Measurements from ENCODE around the gene SEMA4D. TPM values are rescaled to one million over a fixed set of nuclear protein-coding genes. Genes with fewer than 3 reads are reported as not detected.
A peak's percentile ranks its signal among the peaks of the same experiment; 100 is the strongest.

SEMA4D gene
- total RNA-seq, 1 experiment from 2014 or later = 0.37 TPM

GRCh38 chr9:89434636-89435035, 63.3 kb downstream of the SEMA4D start:
- peaks cover 7% of the 10 kb centered on the region for H3K4me1 ChIP-seq (replicated peaks)
- H3K4me3 ChIP-seq = no peak overlapping the region
- no peaks in the 10 kb centered on the region for H3K36me3 ChIP-seq
- no peaks in the 10 kb centered on the region for H3K27me3 ChIP-seq (replicated peaks)
- no peak for DNase-seq (ENCODE audit: low read depth in 1 of 2, low spot score in 2 of 2)
- H3K9me3 ChIP-seq (replicated peaks) = no peaks in the 10 kb centered on the region
- H3K27ac ChIP-seq = no peak overlapping the region

- H3K27me3 ChIP-seq (replicated peaks) = no peaks in the 10 kb centered on the region
- H3K27ac ChIP-seq = no peak overlapping the region
- H3K4me3 ChIP-seq = no peak overlapping the region
- H3K36me3 ChIP-seq = no peaks in the 10 kb centered on the region
- H3K9me3 ChIP-seq (replicated peaks) = no peaks in the 10 kb centered on the region
- peak; percentile 10 to 61 for DNase-seq (ENCODE audit: low read depth in 1 of 2, low spot score in 2 of 2)
- peaks cover 7% of the 10 kb centered on the region for H3K4me1 ChIP-seq (replicated peaks)
Measured at GRCh38 chr9:89433826-89434225, 64.1 kb downstream of the SEMA4D start.

GRCh38 chr9:89432986-89433530, 64.9 kb downstream of the SEMA4D start:
- no peaks in the 10 kb centered on the region for H3K36me3 ChIP-seq
- no peak overlapping the region for H3K27ac ChIP-seq
- H3K9me3 ChIP-seq (replicated peaks) = no peaks in the 10 kb centered on the region
- no peak for DNase-seq (ENCODE audit: low read depth in 1 of 2, low spot score in 2 of 2)
- no peaks in the 10 kb centered on the region for H3K27me3 ChIP-seq (replicated peaks)
- H3K4me3 ChIP-seq = no peak overlapping the region
- peaks cover 7% of the 10 kb centered on the region for H3K4me1 ChIP-seq (replicated peaks)

GRCh38 chr9:89431930-89432725, 65.8 kb downstream of the SEMA4D start:
- DNase-seq (ENCODE audit: low read depth in 1 of 2, low spot score in 2 of 2) = no peak
- H3K27ac ChIP-seq = no peak overlapping the region
- H3K9me3 ChIP-seq (replicated peaks) = no peaks in the 10 kb centered on the region
- no peaks in the 10 kb centered on the region for H3K36me3 ChIP-seq
- peaks cover 15% of the 10 kb centered on the region for H3K4me1 ChIP-seq (replicated peaks)
- no peaks in the 10 kb centered on the region for H3K27me3 ChIP-seq (replicated peaks)
- H3K4me3 ChIP-seq = no peak overlapping the region

GRCh38 chr9:89430995-89431394, 66.9 kb downstream of the SEMA4D start:
- no peak for DNase-seq (ENCODE audit: low read depth in 1 of 2, low spot score in 2 of 2)
- Histone ChIP-seq H3K27me3 (replicated peaks) (no peaks in the 10 kb centered on the region), H3K36me3 (no peaks in the 10 kb centered on the region), H3K9me3 (replicated peaks) (no peaks in the 10 kb centered on the region), H3K27ac (no peak overlapping the region), H3K4me1 (replicated peaks) (peaks cover 24% of the 10 kb centered on the region), H3K4me3 (no peak overlapping the region)

- H3K9me3 ChIP-seq (replicated peaks) = no peaks in the 10 kb centered on the region
- no peak overlapping the region for H3K4me3 ChIP-seq
- no peak for DNase-seq (ENCODE audit: low read depth in 1 of 2, low spot score in 2 of 2)
- H3K4me1 ChIP-seq (replicated peaks) = peaks cover 34% of the 10 kb centered on the region
- H3K27ac ChIP-seq = no peak overlapping the region
- H3K27me3 ChIP-seq (replicated peaks) = no peaks in the 10 kb centered on the region
- no peaks in the 10 kb centered on the region for H3K36me3 ChIP-seq
Measured at GRCh38 chr9:89428901-89429890, 68.7 kb downstream of the SEMA4D start.

- Histone ChIP-seq H3K4me1 (replicated peaks) (peaks cover 27% of the 10 kb centered on the region), H3K9me3 (replicated peaks) (no peaks in the 10 kb centered on the region), H3K36me3 (no peaks in the 10 kb centered on the region), H3K27me3 (replicated peaks) (no peaks in the 10 kb centered on the region), H3K27ac (no peak overlapping the region), H3K4me3 (no peak overlapping the region)
- DNase-seq (ENCODE audit: low read depth in 1 of 2, low spot score in 2 of 2) = no peak
Measured at GRCh38 chr9:89428222-89428761, 69.6 kb downstream of the SEMA4D start.

GRCh38 chr9:89427621-89428221, 70.2 kb downstream of the SEMA4D start:
- Histone ChIP-seq H3K4me1 (replicated peaks) (peaks cover 28% of the 10 kb centered on the region), H3K27ac (no peak overlapping the region), H3K9me3 (replicated peaks) (no peaks in the 10 kb centered on the region), H3K4me3 (no peak overlapping the region), H3K27me3 (replicated peaks) (no peaks in the 10 kb centered on the region), H3K36me3 (no peaks in the 10 kb centered on the region)
- DNase-seq (ENCODE audit: low read depth in 1 of 2, low spot score in 2 of 2) = peak in 1 of 2 experiments; percentile 17

- H3K4me3 ChIP-seq = no peak overlapping the region
- H3K9me3 ChIP-seq (replicated peaks) = no peaks in the 10 kb centered on the region
- no peak overlapping the region for H3K27ac ChIP-seq
Measured at GRCh38 chr9:89426384-89426961, 71.4 kb downstream of the SEMA4D start.

GRCh38 chr9:89425921-89426383, 72.0 kb downstream of the SEMA4D start:
- H3K27me3 ChIP-seq (replicated peaks) = no peaks in the 10 kb centered on the region
- H3K36me3 ChIP-seq = no peaks in the 10 kb centered on the region
- H3K27ac ChIP-seq = no peak overlapping the region
- peaks cover 40% of the 10 kb centered on the region for H3K4me1 ChIP-seq (replicated peaks)
- peak; percentile 52 to 63 for DNase-seq (ENCODE audit: low read depth in 1 of 2, low spot score in 2 of 2)
- H3K9me3 ChIP-seq (replicated peaks) = no peaks in the 10 kb centered on the region
- H3K4me3 ChIP-seq = no peak overlapping the region

More at GRCh38 chr9:89426384-89426961, 71.4 kb downstream of the SEMA4D start:
- H3K36me3 ChIP-seq = no peaks in the 10 kb centered on the region
- peaks cover 40% of the 10 kb centered on the region for H3K4me1 ChIP-seq (replicated peaks)
- no peaks in the 10 kb centered on the region for H3K27me3 ChIP-seq (replicated peaks)
- no peak for DNase-seq (ENCODE audit: low read depth in 1 of 2, low spot score in 2 of 2)

- H3K36me3 ChIP-seq = no peaks in the 10 kb centered on the region
- H3K4me3 ChIP-seq = no peak overlapping the region
- no peaks in the 10 kb centered on the region for H3K27me3 ChIP-seq (replicated peaks)
- no peaks in the 10 kb centered on the region for H3K9me3 ChIP-seq (replicated peaks)
- DNase-seq (ENCODE audit: low read depth in 1 of 2, low spot score in 2 of 2) = no peak
- H3K4me1 ChIP-seq (replicated peaks) = peaks cover 40% of the 10 kb centered on the region
- no peak overlapping the region for H3K27ac ChIP-seq
Measured at GRCh38 chr9:89425024-89425805, 72.7 kb downstream of the SEMA4D start.
